HCEC 1CT (cell line): Measurements from ENCODE around the gene VTA1.
"Not testable (repeated sequence)": the region's sequence is repeated elsewhere in the genome, so short reads cannot be mapped to it uniquely, and the experiment has no call there.

Experiments
- DNase-seq: peaks from one replicate; pipeline ENCODE4 v3.0.0-alpha.2; 2017

VTA1 gene

GRCh38 chr6:142172758-142173157, 25.7 kb downstream of the VTA1 start:
- DNase-seq, result no peak

- no peak for DNase-seq
Observed at GRCh38 chr6:142173980-142174379, 26.9 kb downstream of the VTA1 start.

- DNase-seq, result no peak
Observed at GRCh38 chr6:142174703-142175102, 27.6 kb downstream of the VTA1 start.

- DNase-seq, result no peak
Observed at GRCh38 chr6:142178129-142178528, 31.1 kb downstream of the VTA1 start.

GRCh38 chr6:142182004-142182403, 34.9 kb downstream of the VTA1 start:
- no peak for DNase-seq

- no peak for DNase-seq
Observed at GRCh38 chr6:142183351-142183750, 36.3 kb downstream of the VTA1 start.

DNA sequence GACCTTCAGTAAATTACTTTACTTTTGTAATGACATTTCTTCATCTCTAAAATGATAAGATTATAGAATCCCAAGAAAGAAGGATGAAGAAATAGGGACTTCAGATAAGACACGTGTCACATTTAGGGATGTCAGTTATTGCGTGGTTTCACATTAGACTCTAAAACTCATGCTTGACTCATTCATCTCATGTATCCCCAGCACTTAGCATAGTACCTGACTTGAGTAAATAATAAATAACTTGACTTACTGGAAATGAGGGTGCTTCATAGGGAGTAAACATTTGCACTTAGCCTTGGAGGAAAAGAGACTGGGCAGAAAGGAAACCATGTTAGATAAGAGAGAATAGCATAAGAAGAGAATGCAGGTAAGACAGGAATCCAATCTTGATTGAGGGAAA, 37.2 kb downstream of the VTA1 start:
- DNase-seq, result no peak

DNA sequence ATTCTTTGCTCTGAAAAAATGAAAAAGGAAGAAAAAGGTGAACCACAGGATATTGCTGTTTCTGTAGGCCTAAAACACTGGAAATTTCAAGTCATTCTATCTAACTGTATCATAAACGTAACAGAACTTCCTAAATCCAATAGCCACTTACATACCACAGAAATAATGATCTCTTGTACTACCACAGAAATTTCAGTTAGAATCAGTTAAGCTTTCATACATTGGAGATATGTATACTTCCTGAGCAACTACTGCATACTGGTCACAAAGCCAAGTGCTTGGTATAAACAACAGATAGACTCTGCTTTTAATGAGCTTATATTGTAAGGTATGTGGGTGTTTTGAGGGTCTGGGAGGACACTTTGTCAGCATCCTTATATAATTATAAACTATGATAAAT, 38.6 kb downstream of the VTA1 start:
- DNase-seq, result no peak

- DNase-seq, result peak; percentile 68
Observed at GRCh38 chr6:142187209-142187608, 40.1 kb downstream of the VTA1 start.

DNA sequence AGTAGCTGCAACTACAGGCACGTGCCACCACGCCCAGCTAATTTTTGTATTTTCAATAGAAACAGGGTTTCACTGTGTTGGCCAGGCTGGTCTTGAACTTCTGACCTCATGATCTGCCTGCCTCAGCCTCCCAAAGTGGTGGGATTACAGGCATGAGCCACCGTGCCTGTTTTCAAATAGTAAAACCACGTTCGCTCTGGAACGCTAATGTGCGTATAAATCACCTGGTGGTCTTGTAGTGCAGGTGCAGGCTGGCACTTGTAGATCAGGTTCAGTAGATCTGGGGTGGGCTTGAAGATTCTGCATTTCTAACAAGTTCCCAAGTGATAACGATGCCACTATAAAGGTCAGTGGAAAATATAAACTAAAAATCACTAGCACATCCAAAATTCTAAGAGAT, 41.3 kb downstream of the VTA1 start:
- not testable (repeated sequence) for DNase-seq

GRCh38 chr6:142189057-142189456, 42.0 kb downstream of the VTA1 start:
- no peak for DNase-seq

DNA sequence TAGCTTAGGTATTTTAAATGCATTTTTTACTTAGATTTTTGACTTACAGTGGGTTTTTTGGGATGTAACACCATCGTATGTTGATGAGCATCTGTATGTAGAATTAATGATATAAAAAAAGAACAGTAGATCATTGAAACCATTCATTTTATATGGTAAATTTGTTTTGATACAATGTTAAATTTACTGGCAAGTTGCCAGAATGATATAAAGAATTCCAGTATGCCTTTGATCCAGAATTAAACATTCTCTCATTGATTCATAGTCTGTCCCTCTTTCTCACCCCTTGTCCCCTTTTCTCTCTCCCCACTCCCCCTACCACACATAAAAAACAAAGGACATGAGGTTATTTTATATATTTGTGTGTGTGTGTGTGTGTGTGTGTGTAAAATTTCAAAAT, 45.3 kb downstream of the VTA1 start:
- DNase-seq, result no peak

GRCh38 chr6:142193621-142194020, 46.6 kb downstream of the VTA1 start:
- DNase-seq, result no peak

GRCh38 chr6:142195862-142196541, 48.9 kb downstream of the VTA1 start:
- peak; percentile 44 for DNase-seq

GRCh38 chr6:142200846-142201628, 54.0 kb downstream of the VTA1 start:
- no peak for DNase-seq

DNA sequence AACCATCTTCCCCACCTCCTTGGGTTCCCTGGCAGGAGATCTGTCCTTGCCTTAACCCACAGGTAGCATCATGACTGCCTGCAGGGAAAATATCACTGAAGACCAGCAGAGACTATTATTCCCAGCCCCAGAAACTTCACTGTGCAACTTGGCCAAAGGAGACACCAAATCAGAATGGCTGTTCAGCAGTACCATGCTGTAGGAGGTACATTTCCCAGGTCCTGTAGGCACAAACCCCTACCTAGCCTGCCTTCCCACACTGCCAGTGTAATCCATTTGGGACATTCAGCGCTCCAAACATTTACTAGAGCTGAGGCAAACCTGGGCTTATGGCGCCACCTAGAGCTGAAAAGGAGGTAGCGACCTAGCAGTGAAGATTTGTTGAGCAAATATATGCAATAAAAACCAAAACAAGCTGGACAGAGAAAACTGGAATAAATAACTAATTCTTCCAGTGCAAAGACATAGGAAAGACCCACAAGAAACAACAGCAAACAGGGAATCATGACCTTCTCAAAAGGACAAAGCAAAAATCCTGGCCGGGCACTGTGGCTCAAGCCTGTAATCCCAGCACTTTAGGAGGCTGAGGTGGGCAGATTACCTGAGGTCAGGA, 60.3 kb downstream of the VTA1 start:
- DNase-seq, result peak; percentile 60

DNA sequence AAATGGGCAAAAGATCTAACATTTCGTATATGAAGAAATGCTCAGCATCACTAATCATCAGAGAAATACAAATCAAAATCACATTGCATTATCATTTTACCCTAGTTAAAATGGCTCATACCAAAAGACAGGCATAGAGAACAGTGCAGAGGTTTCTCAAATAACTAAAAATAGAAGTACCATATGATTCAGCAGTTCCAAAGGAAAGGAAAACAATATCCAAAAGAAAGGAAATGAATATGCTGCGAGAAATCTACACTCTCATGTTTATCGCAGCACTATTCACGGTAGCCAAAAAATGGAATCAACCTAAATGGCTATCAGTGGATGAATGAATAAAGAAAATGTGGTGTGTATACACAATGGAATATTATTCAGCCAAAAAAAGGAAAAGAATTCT, 63.5 kb downstream of the VTA1 start:
- DNase-seq, result no peak

GRCh38 chr6:142213402-142213801, 66.3 kb downstream of the VTA1 start:
- DNase-seq, result no peak

DNA sequence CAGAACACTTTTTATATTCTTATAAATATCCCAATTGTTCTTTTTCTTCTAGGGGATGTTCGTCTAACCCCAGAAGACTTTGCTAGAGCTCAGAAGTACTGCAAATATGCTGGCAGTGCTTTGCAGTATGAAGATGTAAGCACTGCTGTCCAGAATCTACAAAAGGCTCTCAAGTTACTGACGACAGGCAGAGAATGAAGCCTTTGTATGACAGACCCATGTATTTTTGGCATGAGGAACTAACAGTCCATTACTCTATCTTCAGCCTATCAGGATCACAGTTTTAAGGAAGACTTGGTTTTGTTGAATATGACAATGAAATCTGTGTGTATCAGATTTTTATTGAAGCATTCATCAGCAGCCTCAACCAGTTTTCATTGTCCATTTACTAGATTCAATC, 71.4 kb downstream of the VTA1 start:
- DNase-seq, result no peak

- no peak for DNase-seq
Observed at GRCh38 chr6:142222022-142222421, 75.0 kb downstream of the VTA1 start.

- no peak for DNase-seq
Observed at GRCh38 chr6:142223938-142224337, 76.9 kb downstream of the VTA1 start.

GRCh38 chr6:142225115-142225514, 78.1 kb downstream of the VTA1 start:
- DNase-seq, result no peak

- DNase-seq, result no peak
Observed at GRCh38 chr6:142225552-142225951, 78.5 kb downstream of the VTA1 start.

DNA sequence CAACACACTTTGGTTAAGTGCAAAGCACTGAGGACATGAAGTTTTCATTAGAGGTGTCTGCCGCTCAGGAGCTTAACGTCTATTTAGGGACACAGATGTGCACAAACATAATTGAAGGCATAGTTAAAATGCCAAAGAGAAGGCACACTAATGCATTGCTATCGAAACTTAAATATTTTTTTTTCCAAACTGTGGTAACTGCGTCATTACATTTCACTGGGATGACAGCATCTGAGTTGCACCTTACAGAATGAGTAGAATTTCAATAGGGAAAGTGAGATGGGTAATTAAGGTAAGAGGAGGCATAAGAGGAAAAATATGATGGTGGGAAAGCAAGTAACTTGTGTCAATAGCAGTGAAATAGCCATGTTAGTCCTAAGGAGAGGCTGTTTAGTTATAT, 79.7 kb downstream of the VTA1 start:
- no peak for DNase-seq
